OCI-LY3 (cell line): ENCODE measurements around the gene KYNU.

Source experiments
- H2AFZ ChIP-seq: fragments of 200-600, 300-600 bp; shearing (Covaris generic); 2 replicates; pipeline ENCODE4 v1.6.0; 2014; ENCODE audit warnings: antibody characterized with exemption, low read depth, low read length
- H3K27ac ChIP-seq: fragments of 200-600, 300-600 bp; sonication (generic); 2 replicates; pipeline ENCODE4 v1.5.1; 2014; ENCODE audit warnings: mild to moderate bottlenecking, low read length, moderate library complexity, mixed read lengths
- H3K27me3 ChIP-seq: fragments of 200-600, 300-600 bp; sonication (generic); 2 replicates; pipeline ENCODE4 v1.6.1; 2014; ENCODE audit warnings: low read depth, low read length, mixed read lengths
- H3K36me3 ChIP-seq: fragments of 200-600, 300-600 bp; sonication (generic); replicated peaks from 2 replicates; pipeline ENCODE3; 2014; ENCODE audit warnings: low read depth, low read length, mixed read lengths
- H3K4me1 ChIP-seq: fragments of 300-600, 200-600 bp; sonication (generic); 2 replicates; pipeline ENCODE4 v1.6.1; 2014; ENCODE audit warnings: low read length, mixed read lengths
- H3K4me2 ChIP-seq: fragments of 200-600, 300-600 bp; sonication (generic); 2 replicates; pipeline ENCODE4 v1.6.1; 2014; ENCODE audit warnings: low read length, mixed read lengths
- H3K4me3 ChIP-seq: fragments of 300-600, 200-600 bp; sonication (generic); 2 replicates; pipeline ENCODE4 v1.5.1; 2014; ENCODE audit warnings: antibody characterized with exemption, mild to moderate bottlenecking, low read length, moderate library complexity
- H3K79me2 ChIP-seq: fragments of 300-600, 200-600 bp; shearing (Covaris generic); 2 replicates; pipeline ENCODE4 v1.6.1; 2014; ENCODE audit warnings: mild to moderate bottlenecking, low read length, mixed read lengths
- H3K9ac ChIP-seq: fragments of 300-600, 200-600 bp; shearing (Covaris generic); 2 replicates; pipeline ENCODE4 v1.6.0; 2014; ENCODE audit warnings: mild to moderate bottlenecking, low read length, moderate library complexity
- H3K9me3 ChIP-seq: fragments of 200-600, 300-600 bp; shearing (Covaris generic); 2 replicates; pipeline ENCODE4 v1.6.1; 2014; ENCODE audit warnings: low read length, mixed read lengths; ENCODE audit not compliant: insufficient read depth
- H4K20me1 ChIP-seq: fragments of 200-600, 300-600 bp; sonication (generic); 2 replicates; pipeline ENCODE4 v1.6.1; 2016; ENCODE audit warnings: low read length, mixed read lengths; ENCODE audit not compliant: insufficient read depth
- CTCF ChIP-seq: fragments of 200-600, 300-600 bp; sonication (generic); IDR thresholded peaks from 2 replicates; pipeline ENCODE4 v1.5.1; 2014; ENCODE audit warnings: antibody characterized with exemption, low read length, low read depth
- EZH2phosphoT487 ChIP-seq: fragments of 200-600 bp; shearing (Covaris generic); IDR thresholded peaks from 2 replicates; pipeline ENCODE4 v1.6.1; 2018; ENCODE audit warnings: antibody characterized with exemption, mixed run types, low read depth

KYNU gene

GRCh38 chr2:142877216-142877838 lies at the start of gene KYNU:
Gene KYNU, plus strand, starts transcription at chr2:142877664. Its CDS starts 7,704 bp downstream, at chr2:142885368.
- peak within 1 kb of the TSS; percentile 90 for H3K27ac ChIP-seq
- H4K20me1 ChIP-seq: no peaks in the 10 kb centered on the region
- TF ChIP-seq EZH2phosphoT487 (no peak), CTCF (no peak; the same call in 1 of the 2 replicates)
- peaks cover 6% of the 10 kb centered on the region; the same call in 1 of the 2 replicates for H3K79me2 ChIP-seq
- peak within 1 kb of the TSS; percentile 80 for H3K9ac ChIP-seq
- H3K27me3 ChIP-seq: no peaks in the 10 kb centered on the region
- H2AFZ ChIP-seq: peak within 1 kb of the TSS; percentile 67
- H3K36me3 ChIP-seq: peaks cover 3% of the 10 kb centered on the region
- peak within 1 kb of the TSS; percentile 82 for H3K4me2 ChIP-seq
- H3K9me3 ChIP-seq: no peaks in the 10 kb centered on the region
- H3K4me1 ChIP-seq: peaks cover 65% of the 10 kb centered on the region
- peak within 1 kb of the TSS; percentile 74 for H3K4me3 ChIP-seq

- Histone ChIP-seq H3K79me2 (no peaks in the 10 kb centered on the region), H3K4me2 (no peak overlapping the region), H3K4me1 (no peaks in the 10 kb centered on the region), H3K4me3 (no peak overlapping the region), H3K27ac (no peak overlapping the region), H4K20me1 (no peaks in the 10 kb centered on the region), H3K9me3 (no peaks in the 10 kb centered on the region), H2AFZ (no peak overlapping the region), H3K9ac (no peak overlapping the region), H3K36me3 (no peaks in the 10 kb centered on the region), H3K27me3 (no peaks in the 10 kb centered on the region)
- TF ChIP-seq CTCF (no peak), EZH2phosphoT487 (no peak)
Observed at GRCh38 chr2:142834021-142834420, 43.4 kb upstream of the KYNU start.

- H3K9ac ChIP-seq: no peak overlapping the region
- H4K20me1 ChIP-seq: no peaks in the 10 kb centered on the region
- no peaks in the 10 kb centered on the region for H3K79me2 ChIP-seq
- no peaks in the 10 kb centered on the region for H3K4me1 ChIP-seq
- no peak overlapping the region for H3K4me2 ChIP-seq
- H3K9me3 ChIP-seq: no peaks in the 10 kb centered on the region
- H3K27ac ChIP-seq: no peak overlapping the region
- H3K27me3 ChIP-seq: no peaks in the 10 kb centered on the region
- no peak overlapping the region for H2AFZ ChIP-seq
- no peak overlapping the region for H3K4me3 ChIP-seq
- H3K36me3 ChIP-seq: no peaks in the 10 kb centered on the region
- TF ChIP-seq CTCF: no peak
- no peak for TF ChIP-seq EZH2phosphoT487
Observed at GRCh38 chr2:142840436-142840835, 37.0 kb upstream of the KYNU start.

GRCh38 chr2:142841788-142842187 lies 35.7 kb upstream of the KYNU start:
- no peak overlapping the region for H3K4me3 ChIP-seq
- TF ChIP-seq CTCF (no peak), EZH2phosphoT487 (no peak)
- H2AFZ ChIP-seq: no peak overlapping the region
- no peaks in the 10 kb centered on the region for H3K36me3 ChIP-seq
- H3K27me3 ChIP-seq: no peaks in the 10 kb centered on the region
- H3K4me2 ChIP-seq: no peak overlapping the region
- no peak overlapping the region for H3K9ac ChIP-seq
- H3K27ac ChIP-seq: no peak overlapping the region
- H3K9me3 ChIP-seq: no peaks in the 10 kb centered on the region
- no peaks in the 10 kb centered on the region for H4K20me1 ChIP-seq
- H3K79me2 ChIP-seq: no peaks in the 10 kb centered on the region
- H3K4me1 ChIP-seq: no peaks in the 10 kb centered on the region
